Left cardiac atrium (tissue), 4 donors: ENCODE results near the gene KMT2C. TPM values are rescaled to one million over a fixed set of nuclear protein-coding genes. Genes with fewer than 3 reads are reported as not detected.
A peak's percentile ranks its signal among the peaks of the same experiment; 100 is the strongest.
"Not testable (repeated sequence)": the region's sequence is repeated elsewhere in the genome, so short reads cannot be mapped to it uniquely, and the experiment has no call there.

ENCODE experiments used
- ATAC-seq, 2 donors: fragments of 200-7000 bp; cut with Tn5 transposase; one replicate each; pipeline ENCODE4 v1.9.1; 2020; ENCODE audit warnings: mild to moderate bottlenecking in 2 of 2, moderate library complexity in 2 of 2
- DNase-seq: peaks from one replicate; pipeline ENCODE4 v3.0.0-alpha.2; 2020
- intact Hi-C, 2 donors: fragments of 100-400 bp; cut with DNase I; formaldehyde crosslinking; loops; one replicate each; pipeline versions ENCODE4 v1.14.1 to v1.15.1; 2022 to 2023
- total RNA-seq, 2 donors: library from RNA; stranded (reverse); fragmentation: NEBNext Ultra II Directional; extraction: Animal tissue kit (Norgen Biotek cat#: 25700); gene quantifications; one replicate each; pipeline ENCODE4 v1.2.1, GENCODE V29; 2021
- donor health status: DM: no; HTN: yes; CAD: no.
- donor health status: DM: no; HTN: yes; CAD: no; lungs with severe emphysema.
- donor health status: DM: yes; HTN: yes; CAD: no.
- donor health status: Dilated cardiomyopathy.

Gene KMT2C
- total RNA-seq, 2 donors from 2014 or later, result 42.5 to 43.3 TPM

DNA sequence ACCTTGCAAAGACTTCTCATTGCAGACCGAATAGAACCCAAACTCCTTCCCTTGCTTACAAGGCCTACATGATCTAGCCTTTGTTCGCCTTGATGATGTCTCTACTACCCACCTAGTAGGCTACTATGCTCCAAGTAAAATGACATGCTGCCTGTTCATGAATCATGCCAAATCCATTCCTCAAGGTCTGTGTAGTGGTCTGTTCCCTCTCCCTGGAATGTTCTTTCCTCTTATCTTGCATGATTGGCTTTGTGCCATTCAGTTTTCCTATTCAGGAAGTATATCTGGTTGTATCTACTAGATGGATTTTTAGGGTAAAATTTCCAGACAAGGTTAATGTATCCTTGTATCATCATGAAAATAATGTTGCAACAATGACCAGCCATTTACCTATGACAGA, 165.4 kb downstream of the KMT2C start:
- DNase-seq, intact Hi-C loops: not testable (repeated sequence)
- peak in 1 of 2 donors; percentile 26 for ATAC-seq

DNA sequence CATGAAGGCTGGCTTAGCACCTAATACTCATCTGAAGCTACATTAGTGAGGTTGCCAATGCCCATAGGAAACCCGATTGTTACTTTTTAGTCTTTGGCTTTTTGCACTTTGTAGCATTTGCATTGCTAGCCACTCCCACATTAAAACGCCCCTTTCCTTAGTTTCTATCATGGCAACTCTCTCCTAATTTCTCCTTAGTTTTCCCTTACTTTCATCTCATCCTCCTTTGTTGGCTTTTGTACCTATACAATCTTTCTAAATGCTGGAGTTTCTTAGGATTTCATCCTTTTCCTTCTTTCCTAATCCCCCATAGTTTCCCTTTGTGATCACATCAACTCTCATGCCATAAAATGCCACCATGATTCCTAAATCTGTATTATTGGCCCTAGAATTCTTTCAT, 168.9 kb downstream of the KMT2C start:
- ATAC-seq, intact Hi-C loops, DNase-seq: not testable (repeated sequence)

DNA sequence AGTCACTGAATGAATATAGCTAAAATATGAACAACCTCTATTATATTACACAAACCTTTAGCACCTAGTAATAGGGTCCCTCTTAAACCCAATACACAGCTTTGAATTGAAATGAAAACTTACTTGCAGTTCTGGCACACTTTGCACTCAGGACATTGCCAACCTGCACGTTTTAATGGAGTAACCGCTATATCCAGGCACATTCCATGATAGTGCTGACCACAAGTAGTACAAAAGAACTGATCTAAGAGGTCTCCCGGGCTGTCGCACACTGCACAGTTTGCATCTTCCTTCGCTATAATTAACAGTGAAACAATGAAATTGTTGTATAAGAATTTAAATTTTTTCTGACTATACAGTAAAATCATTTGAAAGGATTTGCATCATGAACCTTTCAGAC, 170.9 kb downstream of the KMT2C start:
- DNase-seq, intact Hi-C loops: not testable (repeated sequence)

DNA sequence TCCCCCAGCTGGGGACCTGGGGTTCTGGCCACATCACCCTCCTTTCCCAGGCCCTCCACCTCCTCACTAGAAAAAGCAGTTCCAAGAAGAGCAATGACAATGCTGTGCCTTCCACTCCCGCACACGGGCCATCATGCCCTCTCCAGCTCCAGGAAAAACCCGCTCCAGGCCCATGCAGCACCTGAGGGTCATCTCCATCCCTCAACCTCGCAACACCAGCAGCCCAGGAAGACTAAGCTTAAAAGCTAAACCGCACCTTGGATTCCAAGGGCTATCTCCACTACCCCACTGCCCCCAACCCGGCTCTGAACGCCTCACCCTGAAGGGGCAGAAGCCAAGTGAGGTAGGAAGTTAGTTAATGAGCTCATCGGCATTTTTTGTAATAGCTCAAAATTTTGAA, 173.7 kb downstream of the KMT2C start:
- ATAC-seq, intact Hi-C loops, DNase-seq: not testable (repeated sequence)

More for the DNA sequence above, 170.9 kb downstream of the KMT2C start:
- ATAC-seq, result not testable (repeated sequence)

DNA sequence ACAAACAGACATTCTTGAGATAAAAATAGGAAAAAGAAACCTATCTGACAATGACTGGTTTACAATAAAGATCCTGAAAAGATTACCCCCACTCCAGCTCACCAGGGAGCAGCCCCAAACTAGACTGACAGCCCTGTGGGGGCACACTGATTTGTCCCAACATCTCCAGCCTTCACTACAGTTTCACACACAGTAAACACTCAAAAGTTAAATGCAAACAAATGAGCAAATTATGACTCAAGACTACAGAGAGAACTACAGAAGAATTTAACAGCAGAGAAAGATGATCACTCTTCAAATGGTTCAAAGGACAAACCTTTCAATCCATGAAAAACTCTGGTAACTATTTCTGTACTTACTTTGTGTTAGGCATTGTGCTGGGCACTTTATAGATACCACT, 176.2 kb downstream of the KMT2C start:
- intact Hi-C loops, DNase-seq: not testable (repeated sequence)

DNA sequence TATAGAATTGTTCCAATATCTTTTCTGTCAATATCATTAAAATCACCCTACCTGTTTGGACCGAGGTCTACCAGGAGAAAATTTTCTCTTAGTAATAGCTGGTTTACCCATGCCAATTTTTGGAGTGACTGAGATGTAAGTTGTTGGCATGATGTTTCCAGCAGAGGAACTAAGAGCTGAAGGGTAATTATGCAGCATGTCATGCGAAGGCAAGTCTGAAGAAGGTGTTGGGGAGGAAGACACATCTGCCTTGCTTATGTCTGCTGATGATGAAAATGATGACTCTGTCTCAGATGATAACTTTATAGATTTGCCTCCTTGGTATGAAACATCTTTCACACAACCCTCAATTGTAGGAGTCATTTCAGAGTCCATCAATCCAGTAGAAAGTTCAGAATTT, 188.0 kb downstream of the KMT2C start:
- intact Hi-C loops, ATAC-seq, DNase-seq: not testable (repeated sequence)

More for the DNA sequence above, 176.2 kb downstream of the KMT2C start:
- ATAC-seq, result not testable (repeated sequence)

DNA sequence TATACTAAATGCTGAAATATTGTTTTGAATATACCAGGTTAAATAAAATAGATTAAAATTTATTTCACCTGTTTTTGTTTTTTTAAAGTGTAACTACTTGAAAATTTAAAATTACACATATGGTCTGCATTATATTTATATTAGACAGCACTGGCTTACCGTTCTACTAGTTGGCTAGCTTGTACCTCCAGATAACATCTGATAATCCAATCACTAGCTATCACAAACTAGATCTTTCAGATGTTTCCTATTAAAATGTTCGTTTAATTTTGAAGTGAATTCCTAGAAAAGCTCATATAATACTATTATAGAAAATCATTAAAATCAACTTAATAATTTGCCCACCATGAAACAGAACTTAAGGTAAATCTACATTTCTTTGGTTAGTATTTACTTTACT, 190.4 kb downstream of the KMT2C start:
- ATAC-seq, DNase-seq, intact Hi-C loops: not testable (repeated sequence)

DNA sequence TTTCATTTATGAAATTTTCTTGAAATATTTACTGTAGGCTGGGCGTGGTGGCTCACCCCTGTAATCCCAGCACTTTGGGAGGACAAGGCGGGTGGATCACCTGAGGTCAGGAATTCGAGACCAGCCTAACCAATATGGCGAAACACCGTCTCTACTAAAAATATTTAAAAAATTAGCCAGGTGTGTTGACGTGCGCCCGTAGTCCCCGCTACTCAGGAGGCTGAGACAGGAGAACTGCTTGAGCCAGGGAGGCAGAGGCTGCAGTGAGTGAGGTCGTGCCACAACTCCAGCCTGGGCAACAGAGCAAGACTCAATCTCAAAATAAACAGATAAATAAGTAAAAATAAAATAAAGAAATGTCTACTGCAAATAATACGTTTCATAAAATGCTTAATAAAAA, 192.3 kb downstream of the KMT2C start:
- intact Hi-C loops, ATAC-seq: not testable (repeated sequence)

DNA sequence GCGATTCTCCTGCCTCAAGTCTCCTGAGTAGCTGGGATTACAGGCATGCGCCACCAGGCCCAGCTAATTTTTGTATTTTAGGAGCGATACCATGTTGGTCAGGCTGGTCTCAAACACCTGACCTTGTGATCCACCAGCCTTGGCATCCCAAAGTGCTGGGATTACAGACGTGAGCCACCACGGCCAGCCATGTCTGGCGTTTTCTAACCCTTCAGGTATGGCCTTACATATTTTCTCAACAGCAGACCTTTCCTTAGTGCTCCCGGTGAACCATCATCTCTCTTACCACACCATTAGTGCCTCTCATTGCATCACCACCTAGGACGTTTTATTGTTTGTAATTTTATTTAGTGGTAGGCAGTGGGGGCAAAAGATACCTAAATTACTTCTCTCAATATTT, 194.5 kb downstream of the KMT2C start:
- intact Hi-C loops, ATAC-seq, DNase-seq: not testable (repeated sequence)

More for the DNA sequence above, 192.3 kb downstream of the KMT2C start:
- not testable (repeated sequence) for DNase-seq

DNA sequence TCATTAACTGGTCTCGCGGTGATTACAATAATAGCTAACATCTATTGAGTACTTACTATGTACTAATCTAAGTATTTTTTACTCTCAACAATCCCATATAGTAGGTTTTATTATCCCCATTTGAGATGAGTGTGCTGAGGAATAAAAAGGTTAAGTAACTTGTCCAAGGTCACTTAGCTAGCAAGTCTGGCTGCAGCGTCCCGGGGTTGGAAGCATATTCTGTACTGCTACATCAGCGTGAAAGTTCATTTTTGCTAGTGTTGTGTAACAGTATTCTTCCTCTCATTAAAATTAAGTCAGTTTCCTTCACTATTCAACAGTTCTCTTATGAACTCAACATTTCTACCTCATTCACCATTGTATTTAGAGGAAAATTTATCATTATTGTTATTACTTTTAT, 199.5 kb downstream of the KMT2C start:
- ATAC-seq, DNase-seq, intact Hi-C loops: not testable (repeated sequence)

DNA sequence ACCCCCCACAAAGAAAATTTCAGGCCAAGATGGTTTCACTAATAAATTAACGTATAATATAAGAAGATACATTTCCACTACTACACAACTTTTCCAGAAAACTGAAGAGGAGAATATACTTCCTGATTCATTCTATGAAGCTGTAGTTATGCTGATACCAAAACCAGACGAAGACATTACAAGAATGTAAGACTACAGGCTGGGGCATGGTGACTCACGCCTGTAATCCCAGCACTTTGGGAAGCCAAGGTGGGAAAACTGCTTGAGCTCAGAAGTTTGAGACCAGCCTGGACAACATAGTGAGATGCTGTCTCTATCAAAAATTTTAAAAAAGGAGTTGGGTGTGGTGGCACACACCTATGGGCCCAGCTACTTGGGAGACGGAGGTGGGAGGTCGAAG, 201.4 kb downstream of the KMT2C start:
- ATAC-seq, intact Hi-C loops, DNase-seq: not testable (repeated sequence)

DNA sequence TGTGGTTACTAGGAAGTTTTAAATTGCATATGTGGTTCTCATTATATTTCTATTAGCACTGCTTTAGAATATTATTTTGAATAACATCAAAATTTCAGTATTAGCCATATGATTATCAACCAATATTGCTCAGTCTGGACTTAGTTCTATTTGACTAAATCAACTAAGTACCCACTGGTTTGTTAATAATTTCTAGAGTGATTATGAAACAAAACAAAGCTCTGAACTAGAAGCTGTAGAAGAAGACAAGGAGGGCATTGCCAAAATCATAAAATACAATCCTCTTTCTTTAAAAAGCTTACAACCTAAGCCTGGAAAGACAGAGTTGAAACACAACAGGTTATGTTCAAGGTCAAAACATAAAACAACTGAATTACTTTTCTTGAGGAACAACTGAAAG, 204.7 kb downstream of the KMT2C start:
- DNase-seq (no peak), ATAC-seq (no peak)
- intact Hi-C loops, result no loop called here

DNA sequence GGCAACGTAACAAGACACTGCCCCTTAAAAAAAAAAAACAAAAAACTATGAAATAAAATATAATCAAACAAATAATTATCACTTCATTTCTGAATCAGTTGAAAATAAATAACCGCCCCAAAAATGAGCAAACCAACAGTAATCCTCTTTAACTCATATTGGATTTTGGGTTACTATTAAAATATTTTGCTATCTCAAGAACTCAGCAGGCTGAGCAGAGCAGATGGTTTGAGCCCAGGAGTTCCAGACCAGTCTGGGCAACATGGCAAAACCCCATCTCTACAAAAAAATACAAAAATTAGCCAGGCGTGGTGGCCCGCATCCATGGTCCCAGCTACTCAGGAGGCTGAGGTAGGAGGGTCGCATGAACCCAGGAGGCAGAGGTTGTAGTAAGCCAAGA, 216.2 kb downstream of the KMT2C start:
- DNase-seq, intact Hi-C loops, ATAC-seq: not testable (repeated sequence)

DNA sequence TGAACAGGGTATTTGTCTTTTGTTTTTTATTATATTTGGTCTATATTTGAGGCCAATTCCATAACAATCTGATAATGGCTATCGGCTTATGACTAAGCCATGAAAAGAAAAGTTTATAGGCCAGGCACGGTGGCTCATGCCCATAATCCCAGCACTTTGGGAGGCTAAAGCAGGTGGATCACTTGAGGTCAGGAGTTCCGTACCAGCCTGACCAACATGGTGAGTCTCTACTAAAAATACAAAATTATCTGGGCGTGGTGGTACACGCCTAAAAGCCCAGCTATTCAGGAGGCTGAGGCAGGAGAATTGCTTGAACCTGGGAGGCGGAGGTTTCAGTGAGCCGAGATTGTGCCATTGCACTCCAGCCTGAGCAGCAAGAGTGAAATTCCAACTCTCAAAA, 227.0 kb downstream of the KMT2C start:
- intact Hi-C loops, DNase-seq, ATAC-seq: not testable (repeated sequence)

DNA sequence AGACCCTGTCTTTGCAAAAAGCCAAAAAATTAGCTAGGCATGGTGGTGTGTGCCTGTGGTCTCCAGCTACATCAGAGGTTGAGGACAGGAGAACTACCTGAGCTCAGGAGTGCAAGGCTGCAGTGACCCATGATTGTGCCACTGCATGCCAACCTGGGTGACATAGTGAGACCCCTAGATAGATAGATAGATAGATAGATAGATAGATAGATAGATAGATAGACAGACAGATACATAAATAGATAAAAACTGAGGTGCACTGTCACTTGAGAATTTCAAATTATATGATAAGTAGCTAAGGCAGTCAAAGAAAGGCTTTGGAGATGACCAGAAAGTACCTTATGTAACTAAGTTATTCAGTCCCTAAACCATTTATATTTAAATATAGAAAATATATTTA, 231.4 kb downstream of the KMT2C start:
- DNase-seq, intact Hi-C loops, ATAC-seq: not testable (repeated sequence)

DNA sequence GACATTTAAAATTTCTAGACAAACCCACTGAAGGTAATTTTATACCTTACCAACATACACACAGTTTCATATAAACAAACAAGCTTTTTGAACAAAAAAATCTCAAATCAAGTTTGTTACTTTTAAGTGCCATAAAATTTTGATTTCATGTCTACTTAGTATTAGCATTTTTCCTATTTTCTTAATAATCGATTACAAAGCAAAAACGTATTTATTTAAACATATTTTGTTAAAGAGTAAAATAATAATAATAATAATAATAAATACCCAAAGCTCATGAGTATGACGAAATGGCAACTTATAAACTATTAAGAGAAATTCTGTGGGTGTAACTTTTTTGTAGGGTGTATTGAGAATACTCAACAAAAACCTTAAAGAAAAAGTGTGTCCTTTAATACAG, 232.7 kb downstream of the KMT2C start:
- ATAC-seq (no peak), DNase-seq (no peak)
- intact Hi-C loops, result no loop called here

DNA sequence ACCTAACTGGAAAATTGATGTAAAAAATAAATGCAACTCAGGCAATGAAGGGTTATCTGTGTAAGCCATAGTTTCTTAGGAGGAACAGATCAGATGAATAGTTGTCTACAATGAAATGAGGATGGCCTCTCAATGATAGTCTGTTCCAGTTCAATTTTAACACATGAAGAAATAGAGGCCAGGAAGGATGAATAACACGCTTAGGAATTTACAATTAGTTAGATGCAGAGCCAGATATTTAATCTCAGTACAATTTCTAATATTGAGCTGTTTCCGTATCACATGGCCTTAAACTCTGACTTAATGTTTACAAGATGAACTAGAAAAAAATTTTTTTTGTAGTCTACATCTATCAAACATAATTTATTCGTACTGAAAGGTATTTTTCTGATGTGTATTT, 233.7 kb downstream of the KMT2C start:
- intact Hi-C loops, result no loop called here
- DNase-seq, result no peak
- ATAC-seq, result no peak

DNA sequence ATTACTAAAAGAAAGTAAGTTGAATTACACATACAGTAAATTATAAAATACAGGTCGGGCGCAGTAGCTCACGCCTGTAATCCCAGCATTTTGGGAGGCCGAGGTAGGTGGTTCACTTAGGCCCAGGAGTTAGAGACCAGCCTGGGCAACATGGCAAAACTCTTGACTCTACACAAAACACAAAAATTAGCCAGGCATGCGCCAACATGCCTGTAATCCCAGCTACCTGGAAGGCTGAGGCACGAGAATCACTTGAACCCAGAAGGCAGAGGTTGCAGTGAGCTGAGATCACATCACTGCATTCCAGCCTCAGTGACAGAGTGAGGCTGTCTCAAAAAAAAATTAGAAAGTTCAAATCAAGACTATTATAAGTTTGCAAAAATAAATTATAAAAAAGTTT, 235.4 kb downstream of the KMT2C start:
- intact Hi-C loops, result no loop called here
- no peak for ATAC-seq
- no peak for DNase-seq

DNA sequence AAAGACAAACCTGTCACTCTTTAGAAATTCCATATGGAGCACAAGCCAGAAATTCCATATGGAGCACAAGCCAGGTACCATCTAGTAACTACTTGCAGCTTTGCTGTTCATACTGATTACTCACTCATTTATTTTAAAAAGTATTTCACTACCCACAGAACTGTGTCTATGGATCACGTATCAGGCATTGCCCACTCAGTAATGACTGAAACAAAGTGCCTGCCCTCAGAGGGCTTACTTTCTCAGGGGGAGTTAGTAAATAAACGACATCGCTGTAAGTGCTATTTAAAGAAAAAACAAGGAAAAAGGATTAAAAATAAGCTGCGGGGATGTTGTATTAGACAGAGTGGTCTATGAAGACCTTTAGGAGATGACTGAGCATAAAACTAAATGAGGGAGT, 239.4 kb downstream of the KMT2C start:
- intact Hi-C loops, result no loop called here
- no peak for ATAC-seq
- DNase-seq, result no peak

DNA sequence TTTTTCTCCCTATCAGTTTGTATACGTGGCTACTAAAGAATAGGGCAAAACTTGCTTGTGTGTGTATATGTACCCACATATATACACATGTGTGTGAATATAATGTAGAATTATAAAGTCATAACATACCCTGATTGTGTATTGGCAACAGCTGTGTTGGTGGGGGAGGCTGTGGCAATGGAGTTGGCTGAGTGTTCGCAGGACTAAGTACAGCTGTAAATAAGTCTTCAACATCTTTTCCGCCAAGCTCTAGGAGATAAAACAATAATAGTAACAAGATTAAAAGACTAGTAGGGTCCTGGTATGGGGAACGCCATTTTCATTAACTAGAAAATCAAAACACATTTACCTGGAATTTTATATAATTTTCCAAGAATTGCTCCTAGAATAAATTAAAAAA, 241.9 kb downstream of the KMT2C start:
- ATAC-seq, result no peak
- intact Hi-C loops, result no loop called here
- no peak for DNase-seq

DNA sequence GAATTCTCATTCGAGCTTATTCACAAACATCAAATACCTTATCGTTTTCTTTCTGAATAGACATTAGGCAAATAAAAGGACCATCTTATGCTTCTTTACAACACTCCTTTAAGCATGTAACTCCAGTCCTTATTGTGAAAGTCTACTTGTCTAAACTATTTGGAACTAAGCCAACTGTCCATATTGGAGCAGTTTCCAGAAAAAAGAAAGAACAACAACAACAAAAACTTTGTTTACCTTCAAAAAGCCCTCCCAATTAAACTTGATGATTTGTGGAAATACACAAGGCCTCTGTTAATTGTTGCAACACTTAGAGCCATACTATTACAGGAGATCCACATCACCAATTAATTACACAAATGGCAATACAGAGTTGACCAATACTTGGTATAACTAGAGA, 246.7 kb downstream of the KMT2C start:
- no peak for ATAC-seq
- intact Hi-C loops, result no loop called here
- no peak for DNase-seq

DNA sequence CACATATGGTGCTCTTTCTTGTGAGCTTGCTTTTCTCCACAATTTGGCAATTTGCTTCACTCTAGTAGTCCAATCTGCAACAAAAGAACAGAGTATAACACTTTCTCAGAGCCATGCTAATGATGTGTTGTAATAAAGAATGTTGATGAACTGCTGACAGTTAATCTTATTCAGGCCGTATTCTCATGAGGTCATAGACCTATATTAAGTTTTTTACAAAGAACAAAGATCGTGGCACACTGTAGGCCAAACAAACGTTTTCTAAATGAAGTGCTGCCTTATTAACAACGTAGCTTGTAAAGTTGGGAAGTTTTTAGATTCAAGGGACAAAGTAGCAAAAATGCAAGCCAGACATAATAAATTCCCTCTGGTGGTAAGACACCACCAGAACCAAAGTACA, 250.2 kb downstream of the KMT2C start:
- no peak for DNase-seq
- intact Hi-C loops, result no loop called here
- ATAC-seq, result peak; percentile 44 to 77
